Fibroblast of mammary gland (primary cell): ENCODE data around the gene ATP6V0A1.

Experiments
- DNase-seq: peaks from one replicate; pipeline ENCODE4 v3.0.0-alpha.2; 2010; ENCODE audit warnings: low read depth
- H3K4me3 ChIP-seq: 2 replicates; pipeline ENCODE4 v1.5.1; 2011; ENCODE audit warnings: low read depth, mild to moderate bottlenecking, low read length, moderate library complexity; ENCODE audit not compliant: control insufficient read depth
- CTCF ChIP-seq: conservative IDR thresholded peaks from 2 replicates; pipeline ENCODE4 v1.5.1; 2011; ENCODE audit warnings: low read depth, low read length, inconsistent platforms; ENCODE audit not compliant: control insufficient read depth, insufficient read depth

The ATP6V0A1 gene

GRCh38 chr17:42509841-42510240, 51.2 kb downstream of the ATP6V0A1 start:
- no peak for DNase-seq
- H3K4me3 ChIP-seq = no peak overlapping the region
- TF ChIP-seq CTCF = no peak

DNA sequence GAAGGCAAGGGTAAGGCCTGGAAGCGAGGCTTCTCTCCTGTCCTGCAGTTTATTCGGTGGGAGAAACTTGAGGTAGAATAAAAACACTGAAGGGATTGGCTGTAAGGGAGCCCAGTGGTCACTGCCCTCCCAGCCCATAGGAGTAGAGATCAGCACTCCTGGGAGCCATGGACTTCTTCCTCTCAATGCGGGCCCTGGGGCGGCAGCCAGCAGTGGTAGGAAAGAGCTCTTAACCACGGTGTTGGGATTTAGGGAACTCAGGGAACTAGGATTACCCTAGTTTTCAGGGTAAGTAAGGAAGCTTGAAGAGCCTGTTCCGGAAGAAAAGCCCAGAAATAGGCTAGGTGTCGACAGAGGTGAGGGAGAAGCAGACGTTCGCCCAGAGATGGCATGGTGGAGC, 53.6 kb downstream of the ATP6V0A1 start:
- no peak overlapping the region for H3K4me3 ChIP-seq
- no peak for TF ChIP-seq CTCF
- DNase-seq = no peak

DNA sequence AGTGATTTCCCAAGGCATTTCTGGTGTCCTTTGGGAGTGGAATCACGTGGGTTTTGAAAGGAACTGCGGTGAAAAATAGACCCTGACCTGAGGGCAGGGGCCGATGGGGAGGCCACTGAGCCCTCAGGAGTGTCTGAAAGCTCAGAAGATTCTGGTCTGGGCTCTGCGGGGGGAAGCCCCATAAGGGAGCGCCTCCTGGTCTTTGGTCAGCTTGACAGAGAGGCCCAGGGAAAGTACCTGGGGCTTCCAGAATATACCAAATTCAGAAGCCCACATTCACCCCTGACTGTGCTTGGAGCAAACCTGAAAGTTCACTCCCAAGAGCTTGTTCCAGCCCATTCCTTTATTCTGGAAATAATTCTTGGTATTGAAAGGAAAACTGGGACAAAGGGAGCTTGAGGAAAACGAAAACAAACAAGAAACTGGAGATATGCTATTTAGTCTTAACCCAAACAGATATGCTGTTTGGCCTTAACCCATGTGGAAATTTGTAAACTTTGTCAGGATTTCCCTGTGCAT, 54.1 kb downstream of the ATP6V0A1 start:
- no peak overlapping the region for H3K4me3 ChIP-seq
- TF ChIP-seq CTCF = no peak
- no peak for DNase-seq

- no peak overlapping the region for H3K4me3 ChIP-seq
- no peak for DNase-seq
- no peak for TF ChIP-seq CTCF
Measured at GRCh38 chr17:42513686-42514085, 55.0 kb downstream of the ATP6V0A1 start.

DNA sequence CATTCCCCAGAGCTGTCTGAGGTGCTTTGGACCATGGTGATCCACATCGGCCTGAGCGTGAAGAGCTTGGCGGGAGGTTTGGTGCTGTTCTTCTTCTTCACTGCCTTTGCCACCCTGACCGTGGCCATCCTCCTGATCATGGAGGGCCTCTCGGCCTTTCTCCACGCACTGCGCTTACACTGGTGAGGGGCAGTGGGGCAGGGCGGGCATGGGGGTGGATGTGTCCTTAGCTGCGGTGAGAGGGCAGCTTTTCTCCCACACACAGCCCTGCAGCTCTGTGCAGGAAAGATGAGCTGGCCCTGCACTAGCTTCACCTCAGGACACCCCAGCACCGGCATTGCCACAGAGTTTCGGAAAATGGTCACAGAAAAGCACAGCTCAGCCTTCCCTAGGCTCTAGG, 55.6 kb downstream of the ATP6V0A1 start:
- DNase-seq = no peak
- no peak for TF ChIP-seq CTCF
- H3K4me3 ChIP-seq = no peak overlapping the region

DNA sequence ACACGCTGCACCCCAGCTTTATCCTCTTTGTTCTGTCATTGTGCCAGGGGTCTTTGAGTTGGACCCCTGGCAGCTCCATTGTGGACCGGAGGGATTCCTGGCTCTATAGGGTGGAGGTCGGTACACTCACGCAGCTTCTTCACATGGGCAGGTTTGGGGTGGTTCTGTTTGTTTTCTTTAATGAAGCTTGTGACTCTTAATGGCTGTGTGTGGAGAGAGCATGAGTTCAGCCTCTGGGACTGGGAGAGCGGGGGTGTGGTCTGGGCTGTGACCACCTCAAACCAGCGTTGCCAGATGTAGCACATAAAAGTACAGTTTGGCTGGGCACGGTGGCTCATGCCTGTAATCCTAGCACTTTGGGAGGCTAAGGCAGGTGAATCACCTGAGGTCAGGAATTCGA, 56.2 kb downstream of the ATP6V0A1 start:
- no peak for TF ChIP-seq CTCF
- no peak overlapping the region for H3K4me3 ChIP-seq
- DNase-seq = peak; percentile 32

GRCh38 chr17:42517516-42517915, 58.8 kb downstream of the ATP6V0A1 start:
- peak; percentile 93 for TF ChIP-seq CTCF
- H3K4me3 ChIP-seq = no peak overlapping the region
- peak; percentile 94 for DNase-seq
